Bronchial epithelial cell (primary cell): ENCODE measurements around the gene HDDC3. TPM values are rescaled to one million over a fixed set of nuclear protein-coding genes. Genes with fewer than 3 reads are reported as not detected.

ENCODE experiments used
- DNase-seq: peaks from one replicate; pipeline ENCODE4 v3.0.0-alpha.2; 2010; ENCODE audit warnings: low read depth
- FAIRE-seq: peaks from 2 replicates; lab custom pipeline; 2011; peaks lifted over from hg19 to GRCh38; lab: Jason Lieb, UNC
- H3K27me3 ChIP-seq: 2 replicates; pipeline ENCODE4 v1.5.1; 2011; ENCODE audit warnings: low read length; ENCODE audit not compliant: control insufficient read depth, insufficient read depth
- H3K36me3 ChIP-seq: 2 replicates; pipeline ENCODE4 v1.5.1; 2011; ENCODE audit warnings: low read length; ENCODE audit not compliant: control insufficient read depth, insufficient read depth
- H3K4me3 ChIP-seq: 2 replicates; pipeline ENCODE4 v1.5.1; 2011; ENCODE audit warnings: mild to moderate bottlenecking, low read depth, low read length, control low read depth
- CTCF ChIP-seq: IDR thresholded peaks from 2 replicates; pipeline ENCODE4 v1.5.1; 2011; ENCODE audit warnings: mild to moderate bottlenecking, moderate library complexity, low read length, control low read depth, inconsistent platforms; ENCODE audit not compliant: insufficient read depth, severe bottlenecking
- total RNA-seq: library from RNA; depleted of rRNA; stranded (reverse); fragments of >200 nt; gene quantifications from 2 replicates; pipeline ENCODE4 v1.2.1, GENCODE V29; 2014

Gene HDDC3
- total RNA-seq, 1 donor from 2014 or later: 37.6 TPM

- DNase-seq (no peak), FAIRE-seq (no peak)
- no peak overlapping the region for H3K4me3 ChIP-seq
- TF ChIP-seq CTCF: no peak
- H3K27me3 ChIP-seq: no peaks in the 10 kb centered on the region
- peaks cover 7% of the 10 kb centered on the region for H3K36me3 ChIP-seq
These were observed 28.1 kb upstream of the HDDC3 start for GRCh38 chr15:90960298-90961091.

GRCh38 chr15:90959894-90960293 lies 27.5 kb upstream of the HDDC3 start:
- TF ChIP-seq CTCF: no peak
- no peak for FAIRE-seq
- Histone ChIP-seq H3K27me3 (no peaks in the 10 kb centered on the region), H3K36me3 (peaks cover 7% of the 10 kb centered on the region), H3K4me3 (no peak overlapping the region)
- DNase-seq: no peak

- no peak overlapping the region for H3K4me3 ChIP-seq
- DNase-seq (no peak), FAIRE-seq (no peak)
- H3K36me3 ChIP-seq: peaks cover 7% of the 10 kb centered on the region
- no peaks in the 10 kb centered on the region for H3K27me3 ChIP-seq
- TF ChIP-seq CTCF: no peak
These were observed 26.8 kb upstream of the HDDC3 start for GRCh38 chr15:90959028-90959595.

- FAIRE-seq: no peak
- no peak for TF ChIP-seq CTCF
- DNase-seq: no peak
- peaks cover 11% of the 10 kb centered on the region for H3K36me3 ChIP-seq
- H3K4me3 ChIP-seq: no peak overlapping the region
- no peaks in the 10 kb centered on the region for H3K27me3 ChIP-seq
These were observed 25.4 kb upstream of the HDDC3 start for GRCh38 chr15:90957791-90958190.

- Histone ChIP-seq H3K36me3 (peaks cover 13% of the 10 kb centered on the region), H3K27me3 (no peaks in the 10 kb centered on the region), H3K4me3 (peak overlapping the region; percentile 64)
- TF ChIP-seq CTCF: no peak
- FAIRE-seq (peak; percentile 7), DNase-seq (no peak)
These were observed 24.9 kb upstream of the HDDC3 start for GRCh38 chr15:90957031-90957790.
